Measurements from ENCODE around the gene HSPB2. TPM values are rescaled to one million over a fixed set of nuclear protein-coding genes. Genes with fewer than 3 reads are reported as not detected.

HSPB2 gene
- total and polyA plus RNA-seq, 2 of the 4 experiments (the other 2 are of a cell fraction): 0.18 to 0.55 TPM

GRCh38 chr11:111922803-111923202 lies 10.3 kb downstream of the HSPB2 start:
- no TSS peak for BruUV-seq (replicated peaks)
- ChIA-PET CTCF (no interaction called here), POLR2A (ENCODE audit: unreplicated experiment) (no interaction called here)
- peak overlapping the region; percentile 98; the same call in 1 of the 2 replicates for H3K4ac ChIP-seq (ENCODE audit: low read depth, low read length)
- peak overlapping the region; percentile 34; the same call in 1 of the 2 replicates for H3K18ac ChIP-seq (ENCODE audit: low read depth, low read length)
- peak overlapping the region; percentile 91 for H2BK15ac ChIP-seq (ENCODE audit: low read depth, low read length)
- no peak overlapping the region for H2AK9ac ChIP-seq (replicated peaks; ENCODE audit: low read depth, low read length, poor library complexity)
- peak overlapping the region; percentile 90 to 94 for H4K8ac ChIP-seq (ENCODE audit: low read depth in 2 of 2, low read length in 2 of 2)
- H3K4me1 ChIP-seq (ENCODE audit: control insufficient read depth, insufficient read depth, low read length): peaks cover 17% of the 10 kb centered on the region
- H3K36me3 ChIP-seq (ENCODE audit: control insufficient read depth, insufficient read depth, low read length): no peaks in the 10 kb centered on the region
- H2BK20ac ChIP-seq (ENCODE audit: low read depth, low read length): peak overlapping the region; percentile 97
- peak; percentile 89 for DNase-seq
- H4K91ac ChIP-seq (ENCODE audit: insufficient read depth, low read depth, low read length): peak overlapping the region; percentile 96
- dilution Hi-C loops (cut with HindIII; ENCODE audit: low sequenced_read_pairs, unreplicated experiment) (no loop called here), in situ Hi-C loops (cut with MboI; ENCODE audit: low sequenced_read_pairs) (loop anchor here (5.0 kb wide), 1 partner anchor 41 kb away; no protein-coding TSS in a partner anchor), intact Hi-C loops (cut with micrococcal nuclease) (no loop called here)
- peak overlapping the region; percentile 46; the same call in 1 of the 2 replicates for H4K5ac ChIP-seq (ENCODE audit: low read depth, low read length)
- H2BK5ac ChIP-seq (ENCODE audit: low read depth, low read length, poor library complexity, severe bottlenecking): peak overlapping the region; percentile 90
- H4K20me1 ChIP-seq (ENCODE audit: insufficient read depth, low read length): no peaks in the 10 kb centered on the region
- peak overlapping the region; percentile 83; the same call in 1 of the 2 replicates for H3K23ac ChIP-seq (ENCODE audit: low read depth, low read length)
- no peaks in the 10 kb centered on the region for H3K27me3 ChIP-seq (ENCODE audit: control insufficient read depth, insufficient read depth, low read length)
- WGBS, 2 experiments (ENCODE audit: extremely low coverage in 2 of 2, insufficient read length in 1 of 2): 0% methylated on average over 1 of the region's 2 CpGs; no CpG with 5 or more reads in 1 of the 2 experiments
- TF ChIP-seq MAFK (IDR thresholded peaks at IDR 0.05; ENCODE audit: low read depth, low read length) (no peak), CEBPB (IDR thresholded peaks at IDR 0.05; ENCODE audit: low read depth, low read length) (peak; percentile 100), NFE2L2 (IDR thresholded peaks at IDR 0.05; ENCODE audit: low read depth, low read length) (peak; percentile 42; the same call in 1 of the 2 replicates), RCOR1 (IDR thresholded peaks at IDR 0.05; ENCODE audit: insufficient replicate concordance, low read length) (no peak)
- peaks cover 0 to 8% of the 10 kb centered on the region in 2 experiments; a peak in 2 of 4 replicates for H3K79me1 ChIP-seq (ENCODE audit: low read depth in 1 of 2, low read length in 2 of 2)
- peak overlapping the region; percentile 57; the same call in 1 of the 2 replicates for H3K9ac ChIP-seq (ENCODE audit: low read depth, low read length)
- no peak overlapping the region for H3K4me3 ChIP-seq (ENCODE audit: insufficient read depth, low read depth, low read length)
- H3K56ac ChIP-seq (ENCODE audit: extremely low read depth, insufficient read depth, low read length): peak overlapping the region; percentile 88
- H3K9me1 ChIP-seq (ENCODE audit: insufficient read depth, low read length): peaks cover 21% of the 10 kb centered on the region
- peak overlapping the region; percentile 52; the same call in 1 of the 2 replicates for H3K27ac ChIP-seq (ENCODE audit: insufficient read depth, low read length)
- H2BK120ac ChIP-seq (ENCODE audit: low read depth, low read length): peak overlapping the region; percentile 85
- no peak; the same call in 1 of the 2 replicates for ATAC-seq (ENCODE audit: low read depth)
- peak overlapping the region; percentile 15; the same call in 1 of the 2 replicates for H2AK5ac ChIP-seq (ENCODE audit: low read depth, low read length)
- H2AFZ ChIP-seq (replicated peaks; ENCODE audit: low read length, poor library complexity): no peak overlapping the region
- H3K14ac ChIP-seq (replicated peaks; ENCODE audit: low read depth, low read length): peak overlapping the region; percentile 97
- no peaks in the 10 kb centered on the region for H3K9me3 ChIP-seq (ENCODE audit: control insufficient read depth, insufficient read depth, low read length)
- H3K4me2 ChIP-seq (ENCODE audit: low read depth, low read length): peak overlapping the region; percentile 75; the same call in 1 of the 2 replicates

Measured in IMR-90 (cell line).